ENCODE data around the gene ATP6V1A. TPM values are rescaled to one million over a fixed set of nuclear protein-coding genes. Genes with fewer than 3 reads are reported as not detected.
"Not testable (repeated sequence)": the region's sequence is repeated elsewhere in the genome, so short reads cannot be mapped to it uniquely, and the experiment has no call there.

Gene ATP6V1A
- total and polyA plus RNA-seq, 5 donors from 2014 or later: 19.3 to 50.6 (median 43.0) TPM

GRCh38 chr3:113847247-113847646, 100.4 kb downstream of the ATP6V1A start:
- Histone ChIP-seq H3K27ac (ENCODE audit: insufficient read depth, low read length, poor library complexity, severe bottlenecking) (no peak overlapping the region), H3K4me3 (ENCODE audit: low read depth, low read length) (no peak overlapping the region), H3K9me3 (ENCODE audit: control insufficient read depth in 2 of 2, low read length in 2 of 2) (no peaks in the 10 kb centered on the region), H3K27me3 (ENCODE audit: control insufficient read depth, insufficient read depth, low read length) (no peaks in the 10 kb centered on the region), H3K4me1 (ENCODE audit: control insufficient read depth, insufficient read depth, low read length, poor library complexity, severe bottlenecking) (no peaks in the 10 kb centered on the region), H3K36me3 (ENCODE audit: control insufficient read depth, insufficient read depth, low read length) (no peaks in the 10 kb centered on the region)
- no peak overlapping the region for H3K27ac Mint-ChIP-seq
- no peaks in the 10 kb centered on the region for H3K36me3 Mint-ChIP-seq
- ATAC-seq (ENCODE audit: low read depth in 2 of 2) (no peak), DNase-seq (no peak)
- peaks cover 9% of the 10 kb centered on the region for H3K27me3 Mint-ChIP-seq
- H3K4me3 Mint-ChIP-seq: no peak overlapping the region
- H3K4me1 Mint-ChIP-seq: peaks cover 0 to 3% (median 0%) of the 10 kb centered on the region in 4 donors
- no peaks in the 10 kb centered on the region for H3K9me3 Mint-ChIP-seq

GRCh38 chr3:113847664-113848461, 101.0 kb downstream of the ATP6V1A start:
- no peaks in the 10 kb centered on the region for H3K9me3 ChIP-seq (ENCODE audit: control insufficient read depth in 2 of 2, low read length in 2 of 2)
- no peaks in the 10 kb centered on the region for H3K36me3 ChIP-seq (ENCODE audit: control insufficient read depth, insufficient read depth, low read length)
- H3K4me1 ChIP-seq (ENCODE audit: control insufficient read depth, insufficient read depth, low read length, poor library complexity, severe bottlenecking): no peaks in the 10 kb centered on the region
- ATAC-seq (ENCODE audit: low read depth in 2 of 2): no peak
- H3K4me3 Mint-ChIP-seq: no peak overlapping the region
- H3K36me3 Mint-ChIP-seq: no peaks in the 10 kb centered on the region
- H3K4me3 ChIP-seq (ENCODE audit: low read depth, low read length): no peak overlapping the region
- no peaks in the 10 kb centered on the region for H3K9me3 Mint-ChIP-seq
- H3K27ac ChIP-seq (ENCODE audit: insufficient read depth, low read length, poor library complexity, severe bottlenecking): no peak overlapping the region
- H3K27me3 Mint-ChIP-seq: peaks cover 9% of the 10 kb centered on the region
- DNase-seq: no peak
- no peaks in the 10 kb centered on the region for H3K27me3 ChIP-seq (ENCODE audit: control insufficient read depth, insufficient read depth, low read length)
- H3K27ac Mint-ChIP-seq: no peak overlapping the region
- peaks cover 0 to 3% (median 0%) of the 10 kb centered on the region in 4 donors for H3K4me1 Mint-ChIP-seq

- H3K27ac ChIP-seq (ENCODE audit: insufficient read depth, low read length, poor library complexity, severe bottlenecking); H3K4me1 Mint-ChIP-seq; H3K9me3 Mint-ChIP-seq; H3K4me3 ChIP-seq (ENCODE audit: low read depth, low read length); H3K36me3 ChIP-seq (ENCODE audit: control insufficient read depth, insufficient read depth, low read length); H3K4me3 Mint-ChIP-seq; ATAC-seq (ENCODE audit: low read depth in 2 of 2); H3K36me3 Mint-ChIP-seq; H3K27ac Mint-ChIP-seq; H3K27me3 ChIP-seq (ENCODE audit: control insufficient read depth, insufficient read depth, low read length); H3K9me3 ChIP-seq (ENCODE audit: control insufficient read depth in 2 of 2, low read length in 2 of 2); DNase-seq; H3K4me1 ChIP-seq (ENCODE audit: control insufficient read depth, insufficient read depth, low read length, poor library complexity, severe bottlenecking): not testable (repeated sequence)
- peaks cover 11% of the 10 kb centered on the region for H3K27me3 Mint-ChIP-seq
These were observed 102.2 kb downstream of the ATP6V1A start for GRCh38 chr3:113849071-113849470.

- not testable (repeated sequence) for H3K9me3 Mint-ChIP-seq; H3K36me3 Mint-ChIP-seq; H3K36me3 ChIP-seq (ENCODE audit: control insufficient read depth, insufficient read depth, low read length); H3K27me3 ChIP-seq (ENCODE audit: control insufficient read depth, insufficient read depth, low read length); H3K4me1 Mint-ChIP-seq; H3K4me1 ChIP-seq (ENCODE audit: control insufficient read depth, insufficient read depth, low read length, poor library complexity, severe bottlenecking); H3K9me3 ChIP-seq (ENCODE audit: control insufficient read depth in 2 of 2, low read length in 2 of 2); H3K4me3 Mint-ChIP-seq; ATAC-seq (ENCODE audit: low read depth in 2 of 2); H3K27ac Mint-ChIP-seq; H3K4me3 ChIP-seq (ENCODE audit: low read depth, low read length); DNase-seq; H3K27ac ChIP-seq (ENCODE audit: insufficient read depth, low read length, poor library complexity, severe bottlenecking)
- H3K27me3 Mint-ChIP-seq: peaks cover 13% of the 10 kb centered on the region
These were observed 103.0 kb downstream of the ATP6V1A start for GRCh38 chr3:113849841-113850240.

- H3K36me3 Mint-ChIP-seq; H3K27me3 ChIP-seq (ENCODE audit: control insufficient read depth, insufficient read depth, low read length); H3K4me3 ChIP-seq (ENCODE audit: low read depth, low read length); H3K4me3 Mint-ChIP-seq; H3K27ac Mint-ChIP-seq; ATAC-seq (ENCODE audit: low read depth in 2 of 2); H3K9me3 Mint-ChIP-seq; H3K4me1 Mint-ChIP-seq; H3K9me3 ChIP-seq (ENCODE audit: control insufficient read depth in 2 of 2, low read length in 2 of 2); H3K27ac ChIP-seq (ENCODE audit: insufficient read depth, low read length, poor library complexity, severe bottlenecking); H3K36me3 ChIP-seq (ENCODE audit: control insufficient read depth, insufficient read depth, low read length); H3K4me1 ChIP-seq (ENCODE audit: control insufficient read depth, insufficient read depth, low read length, poor library complexity, severe bottlenecking); DNase-seq: not testable (repeated sequence)
- peaks cover 13% of the 10 kb centered on the region for H3K27me3 Mint-ChIP-seq
These were observed 103.6 kb downstream of the ATP6V1A start for GRCh38 chr3:113850391-113850790.

- Mint-ChIP-seq H3K4me3 (no peak overlapping the region), H3K9me3 (no peaks in the 10 kb centered on the region), H3K27me3 (peaks cover 16% of the 10 kb centered on the region), H3K36me3 (no peaks in the 10 kb centered on the region), H3K4me1 (no peaks in the 10 kb centered on the region), H3K27ac (no peak overlapping the region)
- ATAC-seq (ENCODE audit: low read depth in 2 of 2): no peak
- no peaks in the 10 kb centered on the region for H3K9me3 ChIP-seq (ENCODE audit: control insufficient read depth in 2 of 2, low read length in 2 of 2)
- DNase-seq: no peak
- H3K27me3 ChIP-seq (ENCODE audit: control insufficient read depth, insufficient read depth, low read length): no peaks in the 10 kb centered on the region
- H3K4me3 ChIP-seq (ENCODE audit: low read depth, low read length): no peak overlapping the region
- no peaks in the 10 kb centered on the region for H3K4me1 ChIP-seq (ENCODE audit: control insufficient read depth, insufficient read depth, low read length, poor library complexity, severe bottlenecking)
- H3K27ac ChIP-seq (ENCODE audit: insufficient read depth, low read length, poor library complexity, severe bottlenecking): no peak overlapping the region
- no peaks in the 10 kb centered on the region for H3K36me3 ChIP-seq (ENCODE audit: control insufficient read depth, insufficient read depth, low read length)
These were observed 105.7 kb downstream of the ATP6V1A start for GRCh38 chr3:113852506-113852905.

Other genes with a start within 250 kb of the ATP6V1A start
- 10.5 TPM for gene SPICE1, start 231.9 kb upstream of the ATP6V1A start, total RNA-seq
- gene SPICE1, start 231.9 kb upstream of the ATP6V1A start, polyA plus RNA-seq: 1 to 10 TPM; 2.3 to 4.0 (median 2.6) TPM
- gene SIDT1, start 214.5 kb upstream of the ATP6V1A start, total RNA-seq: 59.9 TPM
- gene SIDT1, start 214.5 kb upstream of the ATP6V1A start, polyA plus RNA-seq: 10 to 100 TPM; 13.6 to 18.1 (median 17.7) TPM
- 32.8 TPM for gene USF3, start 50.4 kb upstream of the ATP6V1A start, total RNA-seq
- gene USF3, start 50.4 kb upstream of the ATP6V1A start, polyA plus RNA-seq: 1 to 10 TPM; 3.1 to 4.3 (median 3.4) TPM
- 70.2 TPM for gene NAA50, start 786 bp upstream of the ATP6V1A start, total RNA-seq
- gene NAA50, start 786 bp upstream of the ATP6V1A start, polyA plus RNA-seq: 10 to 100 TPM; 72.5 to 85.0 (median 81.6) TPM
- gene GRAMD1C, start 91.8 kb downstream of the ATP6V1A start, total RNA-seq: 1.8 TPM
- gene GRAMD1C, start 91.8 kb downstream of the ATP6V1A start, polyA plus RNA-seq: 1 to 10 TPM in 1 of 4 donors, under 1 TPM in 2, not detected in 1; 0.20 to 1.4 (median 0.32) TPM
- gene ZDHHC23, start 201.0 kb downstream of the ATP6V1A start, total RNA-seq: 7.4 TPM
- gene ZDHHC23, start 201.0 kb downstream of the ATP6V1A start, polyA plus RNA-seq: 1 to 10 TPM in 1 of 4 donors, under 1 TPM in 3; 0.49 to 2.1 (median 0.63) TPM

All from CD4-positive, CD25-positive, alpha-beta regulatory T cell (primary cell).